PC-9 (cell line): ENCODE data around the gene TTC31. TPM values are rescaled to one million over a fixed set of nuclear protein-coding genes. Genes with fewer than 3 reads are reported as not detected.

ENCODE experiments used
- BruUV-seq: library from RNA; stranded (reverse); fragments of 400-500 nt; replicated peaks from 2 replicates; lab custom pipeline; 2021; lab: Mats Ljungman, UMichigan
- CTCF ChIA-PET: fragments of 300-600 bp; sonication (Branson Sonifier 250); formaldehyde crosslinking; loops from one replicate; lab custom pipeline; 2022; ENCODE audit warnings: antibody characterized with exemption; lab: Charles Lee
- POLR2A ChIA-PET: fragments of 300-600 bp; sonication (Branson Sonifier 250); formaldehyde crosslinking; loops from one replicate; lab custom pipeline; 2022; ENCODE audit warnings: antibody characterized with exemption; ENCODE audit not compliant: unreplicated experiment; lab: Charles Lee
- DNase-seq, 2 experiments: peaks; one replicate each; pipeline versions ENCODE4 v3.0.0 to v3.0.0-alpha.2; 2015 to 2022; ENCODE audit warnings: mixed read lengths in 1 of 2
- H2AFZ ChIP-seq: fragments of 200-600 bp; sonication (generic); 2 replicates; pipeline ENCODE4 v1.8.1; 2017; ENCODE audit warnings: antibody characterized with exemption
- H3F3A ChIP-seq: fragments of 200-600 bp; sonication (generic); 2 replicates; pipeline ENCODE4 v1.8.1; 2017; ENCODE audit warnings: antibody characterized with exemption, mild to moderate bottlenecking, low read depth; ENCODE audit not compliant: insufficient read depth
- H3K27ac ChIP-seq: fragments of 200-600 bp; sonication (generic); 2 replicates; pipeline ENCODE4 v1.6.1; 2016; ENCODE audit warnings: mixed run types
- H3K27me3 ChIP-seq: fragments of 200-600 bp; sonication (generic); 2 replicates; pipeline ENCODE4 v1.6.1; 2016; ENCODE audit warnings: low read depth, mixed run types; ENCODE audit not compliant: insufficient read depth
- H3K36me3 ChIP-seq: fragments of 200-600 bp; sonication (generic); 2 replicates; pipeline ENCODE4 v1.6.1; 2016; ENCODE audit warnings: low read depth, mixed run types
- H3K4me1 ChIP-seq: fragments of 200-600 bp; sonication (generic); replicated peaks from 2 replicates; pipeline ENCODE4 v1.6.1; 2016; ENCODE audit warnings: mixed run types; ENCODE audit not compliant: insufficient read depth
- H3K4me2 ChIP-seq: fragments of 200-600 bp; sonication (generic); 2 replicates; pipeline ENCODE4 v1.6.1; 2017; ENCODE audit warnings: mixed run types
- H3K4me3 ChIP-seq: fragments of 200-600 bp; sonication (generic); 2 replicates; pipeline ENCODE4 v1.6.1; 2016; ENCODE audit warnings: mixed run types
- H3K79me2 ChIP-seq: fragments of 200-600 bp; sonication (generic); 2 replicates; pipeline ENCODE4 v1.6.1; 2017; ENCODE audit warnings: low read depth, mixed run types
- H3K9me2 ChIP-seq: fragments of 200-600 bp; sonication (generic); 2 replicates; pipeline ENCODE4 v1.8.1; 2017; ENCODE audit warnings: mild to moderate bottlenecking; ENCODE audit not compliant: insufficient read depth
- H3K9me3 ChIP-seq: fragments of 200-600 bp; sonication (generic); 2 replicates; pipeline ENCODE4 v1.8.1; 2016; ENCODE audit warnings: low read depth; ENCODE audit not compliant: insufficient read depth
- H4K20me1 ChIP-seq: fragments of 200-600 bp; sonication (generic); 2 replicates; pipeline ENCODE4 v1.8.1; 2017; ENCODE audit not compliant: insufficient read depth
- EZH2 ChIP-seq: fragments of 200-600 bp; sonication (generic); IDR thresholded peaks from 2 replicates; pipeline ENCODE4 v1.8.0; 2017; ENCODE audit warnings: antibody characterized with exemption, low read depth
- intact Hi-C: fragments of 100-400 bp; cut with micrococcal nuclease; formaldehyde crosslinking; loops from one replicate; pipeline ENCODE4 v1.10.0; 2022; ENCODE audit not compliant: unreplicated experiment
- total RNA-seq: library from RNA; stranded (reverse); gene quantifications from 2 replicates; pipeline ENCODE4 v1.2.3, GENCODE V29; 2021
- TF ChIP-seq, protein P1 (sequence below): fragments of 200-600 bp; sonication (generic); conservative IDR thresholded peaks from 2 replicates; pipeline ENCODE4 v1.6.1; 2017; ENCODE audit warnings: mixed run types, antibody characterized with exemption, mild to moderate bottlenecking, moderate library complexity

TTC31 gene
- total RNA-seq, 1 experiment from 2014 or later: 20.1 TPM

DNA sequence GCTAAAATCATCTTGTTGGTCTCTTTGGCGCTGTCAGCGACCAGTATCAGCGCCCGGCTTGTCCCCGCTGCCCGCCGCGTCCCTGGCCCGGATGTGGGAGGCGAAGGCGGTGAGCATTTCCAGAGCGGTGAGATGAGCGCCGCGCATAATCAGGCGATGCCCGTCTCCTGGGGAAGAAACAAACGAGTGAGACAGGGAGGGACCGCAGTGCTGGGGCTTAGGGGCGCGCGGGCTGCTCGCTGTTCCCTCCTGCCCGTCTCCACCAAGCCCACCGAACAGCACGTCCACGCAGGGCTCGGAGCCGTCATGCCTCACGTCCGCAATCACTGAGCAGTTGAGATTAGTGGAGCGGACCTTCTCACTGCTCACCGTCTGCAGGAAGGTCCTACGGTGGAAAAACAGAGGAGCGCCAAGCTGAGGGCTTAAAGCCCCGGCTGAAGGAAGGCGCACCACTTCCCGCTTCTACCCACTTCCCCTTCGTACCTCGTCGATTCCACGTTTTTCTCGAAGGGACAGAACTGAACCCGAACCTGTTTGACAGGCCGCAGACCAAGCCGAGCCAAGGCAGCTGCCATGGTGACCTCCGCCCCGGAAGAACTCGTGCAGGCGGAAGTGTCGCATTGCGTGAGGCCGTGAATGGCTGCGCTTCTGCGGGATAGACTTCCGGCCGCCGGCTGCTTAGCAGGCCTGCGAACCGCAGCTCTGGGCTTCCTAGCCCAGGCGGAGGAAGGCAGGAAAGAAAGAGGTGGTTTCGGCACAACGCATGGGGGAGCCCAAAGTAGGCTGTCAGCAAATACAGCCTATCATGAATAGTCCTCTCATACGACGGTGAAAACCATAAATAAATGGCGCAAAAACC lies 10.6 kb upstream of the TTC31 start, which contains the start of gene MRPL53:
Gene MRPL53 (minus strand): TSS at position 595 of the 859 bp plus-strand sequence. CDS start 20 bp downstream, at position 575.
- H3K27me3 ChIP-seq: no peaks in the 10 kb centered on the region
- peaks cover 9% of the 10 kb centered on the region for H3K4me1 ChIP-seq
- no peaks in the 10 kb centered on the region for H4K20me1 ChIP-seq
- 0 out of 2 replicates have a peak, but pooled peaks cover 3% of the 10 kb centered on the region for H3K79me2 ChIP-seq
- H3K27ac ChIP-seq: peak within 1 kb of the TSS; percentile 74
- peak; percentile 91 to 93 for DNase-seq
- H3K4me3 ChIP-seq: peak within 1 kb of the TSS; percentile 89
- H3K9me3 ChIP-seq: no peaks in the 10 kb centered on the region
- peak within 1 kb of the TSS; percentile 95 for H3K4me2 ChIP-seq
- H3K36me3 ChIP-seq: no peaks in the 10 kb centered on the region
- TF ChIP-seq EZH2: no peak
- TF ChIP-seq, protein P1, sequence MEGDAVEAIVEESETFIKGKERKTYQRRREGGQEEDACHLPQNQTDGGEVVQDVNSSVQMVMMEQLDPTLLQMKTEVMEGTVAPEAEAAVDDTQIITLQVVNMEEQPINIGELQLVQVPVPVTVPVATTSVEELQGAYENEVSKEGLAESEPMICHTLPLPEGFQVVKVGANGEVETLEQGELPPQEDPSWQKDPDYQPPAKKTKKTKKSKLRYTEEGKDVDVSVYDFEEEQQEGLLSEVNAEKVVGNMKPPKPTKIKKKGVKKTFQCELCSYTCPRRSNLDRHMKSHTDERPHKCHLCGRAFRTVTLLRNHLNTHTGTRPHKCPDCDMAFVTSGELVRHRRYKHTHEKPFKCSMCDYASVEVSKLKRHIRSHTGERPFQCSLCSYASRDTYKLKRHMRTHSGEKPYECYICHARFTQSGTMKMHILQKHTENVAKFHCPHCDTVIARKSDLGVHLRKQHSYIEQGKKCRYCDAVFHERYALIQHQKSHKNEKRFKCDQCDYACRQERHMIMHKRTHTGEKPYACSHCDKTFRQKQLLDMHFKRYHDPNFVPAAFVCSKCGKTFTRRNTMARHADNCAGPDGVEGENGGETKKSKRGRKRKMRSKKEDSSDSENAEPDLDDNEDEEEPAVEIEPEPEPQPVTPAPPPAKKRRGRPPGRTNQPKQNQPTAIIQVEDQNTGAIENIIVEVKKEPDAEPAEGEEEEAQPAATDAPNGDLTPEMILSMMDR: no peak
- ChIA-PET POLR2A (interaction anchor here (1.3 kb wide), 1 partner anchor 14 kb away, joined by 7 read pairs; the partner anchor contains the start of gene WBP1), CTCF (interaction anchor here (0.6 kb wide), 1 partner anchor 82 kb away, joined by 13 read pairs; the partner anchor contains the start of gene LOXL3)
- H2AFZ ChIP-seq: peak within 1 kb of the TSS; percentile 93
- no peaks in the 10 kb centered on the region for H3K9me2 ChIP-seq
- peaks cover 66% of the 10 kb centered on the region for H3F3A ChIP-seq
- TSS peak; percentile 76 for BruUV-seq
- intact Hi-C loops: no loop called here

DNA sequence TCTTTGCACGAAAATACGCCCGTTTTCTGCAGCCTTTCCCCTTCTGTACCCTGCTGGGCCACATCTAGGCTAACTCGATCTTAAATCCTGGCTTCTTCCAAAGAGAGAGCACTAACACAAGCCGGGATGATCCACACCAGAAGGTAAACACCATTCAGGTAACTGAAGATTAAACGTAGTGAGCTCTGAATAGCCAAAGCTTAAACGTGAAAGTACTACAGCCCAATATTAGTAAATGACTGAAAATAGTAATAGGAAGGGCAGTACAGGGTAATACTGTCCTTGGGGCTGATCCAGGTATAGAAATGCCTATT lies 10.0 kb upstream of the TTC31 start:
- Histone ChIP-seq H3K4me3 (peak overlapping the region; percentile 89), H3K79me2 (0 out of 2 replicates have a peak, but pooled peaks cover 3% of the 10 kb centered on the region), H3K9me3 (no peaks in the 10 kb centered on the region), H3K4me1 (peaks cover 9% of the 10 kb centered on the region), H3F3A (peaks cover 64% of the 10 kb centered on the region), H2AFZ (peak overlapping the region; percentile 93), H3K27me3 (no peaks in the 10 kb centered on the region), H3K4me2 (peak overlapping the region; percentile 95), H3K9me2 (no peaks in the 10 kb centered on the region), H3K27ac (peak overlapping the region; percentile 74), H3K36me3 (no peaks in the 10 kb centered on the region), H4K20me1 (no peaks in the 10 kb centered on the region)
- POLR2A ChIA-PET: interaction anchor here (0.6 to 1.3 kb wide), 2 partner anchors 15 to 181 kb away, joined by 3 to 7 read pairs; partner anchors contain the start of genes SEMA4F and WBP1
- peak in 1 of 2 experiments; percentile 28 for DNase-seq
- TSS peak; percentile 82 for BruUV-seq
- intact Hi-C loops: no loop called here
- CTCF ChIA-PET: interaction anchor here (0.6 kb wide), 1 partner anchor 81 kb away, joined by 13 read pairs; the partner anchor contains the start of gene LOXL3
- TF ChIP-seq EZH2: no peak

DNA sequence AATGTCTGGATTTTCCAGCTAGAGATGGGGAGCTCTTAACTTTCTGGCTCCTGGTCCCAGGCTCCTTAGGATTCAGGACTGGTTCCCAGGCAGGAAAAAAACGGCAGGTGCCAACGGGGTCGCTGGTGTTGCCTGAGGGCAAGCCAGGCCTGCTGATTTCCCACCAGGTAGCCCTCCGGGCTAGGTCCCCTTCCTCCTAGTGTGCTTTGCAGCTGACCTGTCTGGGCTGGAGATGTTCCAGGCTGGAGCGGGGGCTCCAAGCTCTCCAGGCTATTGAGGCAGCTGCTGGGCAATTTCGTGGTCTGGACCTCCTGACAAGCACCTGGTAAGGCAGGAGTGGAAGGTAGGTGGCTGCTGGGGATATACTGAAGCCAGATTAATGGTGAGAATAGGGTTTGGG lies 8.4 kb upstream of the TTC31 start:
- intact Hi-C loops: no loop called here
- Histone ChIP-seq H3K4me1 (peaks cover 9% of the 10 kb centered on the region), H3K27me3 (no peaks in the 10 kb centered on the region), H3K9me2 (no peaks in the 10 kb centered on the region), H3K27ac (no peak overlapping the region), H3K79me2 (0 out of 2 replicates have a peak, but pooled peaks cover 3% of the 10 kb centered on the region), H2AFZ (no peak overlapping the region), H3K4me3 (no peak overlapping the region), H3K36me3 (peaks cover under 1% of the 10 kb centered on the region; the same call in 1 of the 2 replicates), H3K4me2 (no peak overlapping the region), H3F3A (peaks cover 66% of the 10 kb centered on the region), H4K20me1 (no peaks in the 10 kb centered on the region), H3K9me3 (no peaks in the 10 kb centered on the region)
- BruUV-seq: no TSS peak
- TF ChIP-seq, protein P1: no peak
- no peak for TF ChIP-seq EZH2
- ChIA-PET CTCF (no interaction called here), POLR2A (no interaction called here)
- no peak for DNase-seq
